Upper lobe of left lung (tissue), 6 donors: ENCODE results near the gene RAP1GAP. TPM values are rescaled to one million over a fixed set of nuclear protein-coding genes. Genes with fewer than 3 reads are reported as not detected.
A peak's percentile ranks its signal among the peaks of the same experiment; 100 is the strongest.

Source experiments
- ATAC-seq, 2 donors: fragments of 200-7000 bp; cut with Tn5 transposase; one replicate each; pipeline ENCODE4 v1.9.1; 2022; ENCODE audit warnings: mild to moderate bottlenecking in 2 of 2, moderate library complexity in 2 of 2; ENCODE audit not compliant: low FRiP score in 2 of 2
- DNase-seq, 2 donors: peaks; one replicate each; pipeline ENCODE4 v3.0.0-alpha.2; 2019 to 2020
- H3K27ac ChIP-seq, 4 donors: fragments of 200-600 bp; sonication (generic); one replicate each; pipeline ENCODE4 v1.5.1; 2016 to 2019
- H3K27me3 ChIP-seq, 4 donors: fragments of 200-600 bp; sonication (generic); one replicate each; pipeline ENCODE4 v1.5.1; 2017 to 2019
- H3K36me3 ChIP-seq, 4 donors: fragments of 200-600 bp; sonication (generic); one replicate each; pipeline ENCODE4 v1.5.1; 2016 to 2019
- H3K4me1 ChIP-seq, 4 donors: fragments of 200-600 bp; sonication (generic); one replicate each; pipeline ENCODE4 v1.5.1; 2018 to 2019
- H3K4me3 ChIP-seq, 4 donors: fragments of 200-600 bp; sonication (generic); one replicate each; pipeline ENCODE4 v1.5.1; 2017 to 2019; ENCODE audit warnings: mild to moderate bottlenecking in 2 of 4, moderate library complexity in 1 of 4
- H3K9me3 ChIP-seq, 4 donors: fragments of 200-600 bp; sonication (generic); one replicate each; pipeline ENCODE4 v1.5.1; 2018 to 2019
- EP300 ChIP-seq, 4 donors: sonication (generic); formaldehyde crosslinking; IDR thresholded peaks; one replicate each; pipeline ENCODE4 v1.5.1; 2017; ENCODE audit warnings: antibody characterized with exemption in 4 of 4, control low read depth in 2 of 4
- POLR2A ChIP-seq, 4 donors: fragments of 450-650 bp; IDR thresholded peaks; one replicate each; pipeline ENCODE4 v1.5.1; 2016 to 2017; ENCODE audit warnings: antibody characterized with exemption in 4 of 4, mild to moderate bottlenecking in 2 of 4
- POLR2AphosphoS5 ChIP-seq, 2 donors: sonication (generic); formaldehyde crosslinking; IDR thresholded peaks; one replicate each; pipeline ENCODE4 v1.5.1; 2017; ENCODE audit warnings: antibody characterized with exemption in 2 of 2
- WGBS, 2 donors: methylation state at CpG; one replicate each; pipeline ENCODE4 v1.1.5; 2017 to 2018; 5-methylcytosine and 5-hydroxymethylcytosine counted together
- total RNA-seq, 6 donors: library from RNA; depleted of rRNA in 4 of 6; stranded (reverse); fragments of >200 nt in 4 of 6; gene quantifications; one replicate each; pipeline versions ENCODE4 v1.1.0 to v1.2.1, GENCODE V29; 2016 to 2021
- TF ChIP-seq, protein P1 (sequence below), 6 experiments: fragments of 450-650 bp in 4 of 6; fragments of 200-600 bp in 2 of 6; sonication (generic) in 2 of 6; IDR thresholded peaks; one replicate each; pipeline ENCODE4 v1.5.1; 2016 to 2019; ENCODE audit warnings: antibody characterized with exemption in 6 of 6
- donor health status: DM: no; HTN: no; CAD: no; lungs with moderate emphysema.
- donor health status: DM: no; HTN: yes; CAD: no; lungs with severe emphysema.

The RAP1GAP gene
- total RNA-seq, 6 donors from 2014 or later: 26.9 to 65.2 (median 36.7) TPM

DNA sequence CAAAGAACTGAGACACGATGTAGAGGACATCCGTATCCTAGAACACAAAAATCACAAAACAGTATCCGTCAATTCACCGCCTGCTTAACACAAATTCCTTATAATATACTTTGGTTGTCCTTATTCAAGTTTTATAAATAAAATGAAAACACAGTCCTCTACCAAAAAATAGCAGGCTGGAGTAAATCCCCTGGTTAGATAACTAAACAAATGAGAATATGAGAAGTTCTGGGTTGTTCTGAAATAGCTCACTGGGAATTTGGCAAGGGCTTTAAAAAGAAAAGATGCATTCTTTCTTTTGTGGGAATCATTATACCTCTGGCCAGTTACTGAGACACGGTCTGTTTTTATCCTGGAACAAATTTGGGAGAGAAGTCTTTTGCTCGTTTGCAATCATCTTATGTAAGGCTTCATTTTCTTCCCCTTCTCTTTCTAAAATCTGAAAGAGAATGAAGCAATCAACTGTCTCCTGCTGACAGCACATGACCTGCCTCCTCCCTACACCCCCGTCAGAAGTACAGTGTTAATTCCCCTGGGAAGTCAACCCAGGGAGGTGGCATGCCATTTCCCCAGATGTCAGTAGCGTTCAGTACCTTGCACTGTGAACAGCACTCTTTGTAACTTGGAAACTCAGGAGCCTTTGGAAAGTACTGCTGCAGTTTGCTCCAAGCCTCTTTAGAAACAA, 37.1 kb upstream of the RAP1GAP start:
- peaks cover 7 to 87% (median 24%) of the 10 kb centered on the region in 4 donors for H3K36me3 ChIP-seq
- H3K27me3 ChIP-seq: no peaks in the 10 kb centered on the region
- H3K9me3 ChIP-seq: no peaks in the 10 kb centered on the region
- TF ChIP-seq, protein P1, sequence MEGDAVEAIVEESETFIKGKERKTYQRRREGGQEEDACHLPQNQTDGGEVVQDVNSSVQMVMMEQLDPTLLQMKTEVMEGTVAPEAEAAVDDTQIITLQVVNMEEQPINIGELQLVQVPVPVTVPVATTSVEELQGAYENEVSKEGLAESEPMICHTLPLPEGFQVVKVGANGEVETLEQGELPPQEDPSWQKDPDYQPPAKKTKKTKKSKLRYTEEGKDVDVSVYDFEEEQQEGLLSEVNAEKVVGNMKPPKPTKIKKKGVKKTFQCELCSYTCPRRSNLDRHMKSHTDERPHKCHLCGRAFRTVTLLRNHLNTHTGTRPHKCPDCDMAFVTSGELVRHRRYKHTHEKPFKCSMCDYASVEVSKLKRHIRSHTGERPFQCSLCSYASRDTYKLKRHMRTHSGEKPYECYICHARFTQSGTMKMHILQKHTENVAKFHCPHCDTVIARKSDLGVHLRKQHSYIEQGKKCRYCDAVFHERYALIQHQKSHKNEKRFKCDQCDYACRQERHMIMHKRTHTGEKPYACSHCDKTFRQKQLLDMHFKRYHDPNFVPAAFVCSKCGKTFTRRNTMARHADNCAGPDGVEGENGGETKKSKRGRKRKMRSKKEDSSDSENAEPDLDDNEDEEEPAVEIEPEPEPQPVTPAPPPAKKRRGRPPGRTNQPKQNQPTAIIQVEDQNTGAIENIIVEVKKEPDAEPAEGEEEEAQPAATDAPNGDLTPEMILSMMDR (IDR thresholded peaks at IDR 0.05): no peak
- TF ChIP-seq EP300 (IDR thresholded peaks at IDR 0.05) (no peak), POLR2AphosphoS5 (IDR thresholded peaks at IDR 0.05) (no peak), POLR2A (IDR thresholded peaks at IDR 0.05) (no peak)
- peak overlapping the region in 1 of 4 donors; percentile 4 for H3K27ac ChIP-seq
- DNase-seq (peak in 1 of 2 donors; percentile 24), ATAC-seq (no peak)
- no peak overlapping the region for H3K4me3 ChIP-seq
- 74 to 80% methylated on average over 8 of the region's 8 CpGs for WGBS, 2 donors
- H3K4me1 ChIP-seq: peaks cover 0 to 6% (median 0%) of the 10 kb centered on the region in 4 donors

DNA sequence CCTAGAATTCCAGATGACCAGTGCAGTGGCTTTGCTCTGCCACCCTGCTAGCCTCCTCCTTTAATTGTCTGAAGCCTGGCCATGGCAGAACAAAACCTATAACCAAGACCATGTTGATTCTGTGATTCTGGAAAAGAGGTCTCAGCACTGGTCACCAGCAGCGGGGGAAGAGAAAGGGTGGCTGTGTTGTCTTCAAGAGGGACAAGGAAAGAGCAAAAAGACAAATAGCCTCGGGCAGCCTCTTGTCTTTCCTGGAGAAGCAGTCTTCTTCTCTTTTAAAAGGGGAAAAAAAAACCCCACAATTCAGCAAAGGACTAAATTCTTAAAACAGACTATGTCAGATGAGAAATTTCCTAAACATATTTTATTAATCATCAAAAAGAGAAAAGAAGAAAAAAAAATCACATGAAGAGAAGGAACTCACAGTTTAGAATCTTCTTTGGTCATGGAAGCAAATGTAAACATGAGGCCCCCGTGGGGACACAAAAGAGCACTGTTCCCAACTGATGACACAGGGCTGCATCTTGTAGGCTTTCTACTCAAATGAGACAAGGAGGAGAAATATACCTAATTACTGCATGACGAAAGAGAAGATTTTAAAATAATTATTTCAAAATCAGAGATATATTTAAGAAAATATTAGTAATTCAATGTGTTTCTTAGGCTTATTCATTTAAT, 36.3 kb upstream of the RAP1GAP start:
- WGBS, 2 donors: 62 to 64% methylated on average over 4 of the region's 4 CpGs
- Histone ChIP-seq H3K36me3 (peaks cover 8 to 88% (median 29%) of the 10 kb centered on the region in 4 donors), H3K4me3 (no peak overlapping the region), H3K27ac (no peak overlapping the region), H3K4me1 (peaks cover 0 to 6% (median 0%) of the 10 kb centered on the region in 4 donors), H3K9me3 (no peaks in the 10 kb centered on the region), H3K27me3 (no peaks in the 10 kb centered on the region)
- DNase-seq: no peak
- TF ChIP-seq POLR2AphosphoS5 (IDR thresholded peaks at IDR 0.05) (no peak), POLR2A (IDR thresholded peaks at IDR 0.05) (no peak), EP300 (IDR thresholded peaks at IDR 0.05) (no peak)
- TF ChIP-seq, protein P1 (IDR thresholded peaks at IDR 0.05): no peak
- no peak for ATAC-seq

DNA sequence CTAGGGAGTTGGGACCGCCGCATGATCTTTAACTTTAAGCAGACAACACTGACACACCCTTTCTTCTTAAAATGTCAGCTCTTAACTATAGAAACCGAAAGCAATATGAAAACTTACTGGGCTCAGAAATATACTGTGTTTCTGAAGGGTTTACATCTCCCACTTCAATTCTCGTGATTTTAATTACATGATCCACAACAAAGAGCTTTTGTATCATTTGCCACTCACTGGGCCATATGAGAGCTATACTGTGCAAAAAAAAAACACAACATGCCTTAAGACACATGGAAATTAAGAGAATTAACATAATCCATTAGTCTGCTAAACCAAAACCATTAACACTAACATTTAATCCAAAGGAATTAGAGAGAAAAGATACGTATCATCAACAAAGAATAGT, 35.0 kb upstream of the RAP1GAP start:
- Histone ChIP-seq H3K27me3 (no peaks in the 10 kb centered on the region), H3K4me1 (peaks cover 0 to 6% (median 0%) of the 10 kb centered on the region in 4 donors), H3K4me3 (no peak overlapping the region), H3K9me3 (no peaks in the 10 kb centered on the region), H3K27ac (no peak overlapping the region), H3K36me3 (peaks cover 13 to 91% (median 33%) of the 10 kb centered on the region in 4 donors)
- TF ChIP-seq POLR2AphosphoS5 (IDR thresholded peaks at IDR 0.05): no peak
- TF ChIP-seq POLR2A (IDR thresholded peaks at IDR 0.05): no peak
- TF ChIP-seq, protein P1 (IDR thresholded peaks at IDR 0.05): no peak
- no peak for TF ChIP-seq EP300 (IDR thresholded peaks at IDR 0.05)
- no peak for DNase-seq
- ATAC-seq: no peak
- WGBS, 2 donors: 87 to 90% methylated on average over 5 of the region's 5 CpGs

DNA sequence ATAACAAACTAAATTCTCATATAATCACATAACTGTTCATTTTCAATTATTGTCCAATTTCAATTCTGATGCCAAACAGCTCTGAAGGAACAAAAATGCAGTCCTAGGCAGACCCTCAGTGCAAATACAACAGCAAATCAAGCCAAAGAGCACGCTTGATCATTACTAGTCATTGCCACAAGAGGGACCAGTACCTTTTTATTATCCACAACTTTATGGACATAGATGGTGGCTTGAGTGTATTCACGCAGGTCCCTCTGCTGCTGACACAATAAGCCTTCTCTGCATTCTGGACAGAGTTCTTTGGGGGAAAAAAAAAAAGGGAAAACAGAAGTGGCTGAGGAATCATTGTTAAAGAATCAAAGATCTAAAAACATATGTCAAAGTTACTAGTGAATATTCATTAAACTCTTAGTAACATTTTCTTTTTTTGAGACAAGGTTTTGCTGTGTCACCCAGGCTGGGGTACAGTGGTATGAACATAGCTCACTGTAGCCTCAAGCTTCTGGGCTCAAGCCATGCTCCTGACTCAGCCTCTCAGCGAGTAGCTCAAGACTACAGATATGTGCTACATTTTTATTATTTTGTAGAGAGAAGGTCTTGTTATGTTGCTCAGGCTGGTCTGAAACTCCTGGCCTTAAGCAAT, 34.3 kb upstream of the RAP1GAP start:
- 78 to 83% methylated on average over 3 of the region's 3 CpGs for WGBS, 2 donors
- Histone ChIP-seq H3K36me3 (peaks cover 13 to 93% (median 34%) of the 10 kb centered on the region in 4 donors), H3K27ac (no peak overlapping the region), H3K4me1 (peaks cover 0 to 6% (median 0%) of the 10 kb centered on the region in 4 donors), H3K9me3 (no peaks in the 10 kb centered on the region), H3K4me3 (no peak overlapping the region), H3K27me3 (no peaks in the 10 kb centered on the region)
- ATAC-seq (no peak), DNase-seq (no peak)
- TF ChIP-seq, protein P1 (IDR thresholded peaks at IDR 0.05): peak in 2 of 6 experiments; percentile 25 to 31
- no peak for TF ChIP-seq POLR2A (IDR thresholded peaks at IDR 0.05)
